BLaER1 treated with 17β-estradiol and CSF1 and Interleukin-3, amounts not matched to agents 10 nM and 100 nM (cell line): ENCODE data around the gene AKT3.

ENCODE experiments used
- H3K27ac ChIP-seq, 11 experiments: shearing (Covaris generic); formaldehyde crosslinking; 2 replicates each; pipeline ENCODE4 v1.8.1; 2022
- H3K27me3 ChIP-seq, 11 experiments: shearing (Covaris generic); formaldehyde crosslinking; 2 replicates each; pipeline ENCODE4 v1.8.1; 2022
- H3K36me3 ChIP-seq, 11 experiments: shearing (Covaris generic); formaldehyde crosslinking; 2 replicates each; pipeline ENCODE4 v1.8.1; 2022
- H3K4me1 ChIP-seq, 10 experiments: shearing (Covaris generic); formaldehyde crosslinking; 2 replicates each; pipeline ENCODE4 v1.8.1; 2022
- H3K4me2 ChIP-seq, 11 experiments: shearing (Covaris generic); formaldehyde crosslinking; 2 replicates each; pipeline ENCODE4 v1.8.1; 2022
- H3K4me3 ChIP-seq, 10 experiments: shearing (Covaris generic); formaldehyde crosslinking; 2 replicates each; pipeline ENCODE4 v1.8.1; 2022
- H3K9ac ChIP-seq, 11 experiments: shearing (Covaris generic); formaldehyde crosslinking; 2 replicates each; pipeline ENCODE4 v1.8.1; 2022
- H3K9me3 ChIP-seq, 11 experiments: shearing (Covaris generic); formaldehyde crosslinking; replicated peaks in 1 of 11; 2 replicates each; pipeline ENCODE4 v1.8.1; 2022
- H4K20me1 ChIP-seq, 11 experiments: shearing (Covaris generic); formaldehyde crosslinking; 2 replicates each; pipeline ENCODE4 v1.8.1; 2022
- Cebpa-rat ChIP-seq, 11 experiments: shearing (Covaris generic); IDR thresholded peaks; 2 replicates each; pipeline ENCODE4 v1.8.1; 2022

The AKT3 gene

GRCh38 chr1:243740255-243740999 lies 109.6 kb downstream of the AKT3 start:
- peaks cover 0 to 17% (median 0%) of the 10 kb centered on the region in 10 experiments; a peak in 7 of 20 replicates for H3K4me1 ChIP-seq
- no peak overlapping the region for H3K9ac ChIP-seq
- no peak overlapping the region for H3K27ac ChIP-seq
- no peak overlapping the region for H3K4me3 ChIP-seq
- no peak for TF ChIP-seq Cebpa-rat (IDR thresholded peaks at IDR 0.05)
- peaks cover 0 to 20% (median 10%) of the 10 kb centered on the region in 11 experiments; a peak in 10 of 22 replicates for H3K36me3 ChIP-seq
- H3K9me3 ChIP-seq: peaks cover 18 to 28% (median 21%) of the 10 kb centered on the region in 11 experiments; a peak in 21 of 22 replicates
- H3K4me2 ChIP-seq: peak overlapping the region in 2 of 11 experiments; percentile 21 to 27; a peak in 4 of 22 replicates
- H4K20me1 ChIP-seq: peaks cover 0 to 10% (median 0%) of the 10 kb centered on the region in 11 experiments; a peak in 2 of 22 replicates
- H3K27me3 ChIP-seq: no peaks in the 10 kb centered on the region

GRCh38 chr1:243739335-243740003 lies 110.6 kb downstream of the AKT3 start:
- Histone ChIP-seq H3K27ac (no peak overlapping the region), H3K4me2 (peak overlapping the region in 1 of 11 experiments; percentile 27; a peak in 1 of 22 replicates), H4K20me1 (peaks cover 0 to 9% (median 0%) of the 10 kb centered on the region in 11 experiments; a peak in 2 of 22 replicates), H3K9me3 (peaks cover 17 to 22% (median 20%) of the 10 kb centered on the region in 11 experiments; a peak in 21 of 22 replicates), H3K27me3 (no peaks in the 10 kb centered on the region), H3K36me3 (peaks cover 1 to 16% (median 9%) of the 10 kb centered on the region in 11 experiments; a peak in 11 of 22 replicates), H3K4me1 (peaks cover 0 to 17% (median 0%) of the 10 kb centered on the region in 10 experiments; a peak in 4 of 20 replicates), H3K9ac (no peak overlapping the region), H3K4me3 (no peak overlapping the region)
- TF ChIP-seq Cebpa-rat (IDR thresholded peaks at IDR 0.05): no peak

DNA sequence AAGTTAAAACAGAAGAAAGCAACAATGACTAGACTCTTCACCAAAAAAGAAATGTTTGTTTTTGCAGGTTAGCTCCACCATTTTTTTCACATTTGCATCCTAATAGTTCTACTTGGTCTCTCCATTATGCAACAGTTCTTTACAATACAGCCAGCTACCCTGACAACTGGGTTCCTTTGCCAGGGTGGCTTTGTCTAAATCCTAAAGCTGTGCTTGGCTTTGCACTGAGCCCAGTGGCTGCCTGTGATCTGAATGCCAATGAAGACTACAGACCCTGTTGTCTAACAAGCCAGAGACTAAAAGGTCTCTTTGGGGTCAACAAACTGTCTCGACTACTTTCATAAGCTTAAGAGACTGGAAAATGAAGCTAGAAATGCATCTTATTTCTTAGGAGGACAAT lies 112.0 kb downstream of the AKT3 start:
- no peak overlapping the region for H3K27ac ChIP-seq
- TF ChIP-seq Cebpa-rat (IDR thresholded peaks at IDR 0.05): no peak
- peaks cover 0 to 10% (median 4%) of the 10 kb centered on the region in 11 experiments; a peak in 9 of 22 replicates for H3K36me3 ChIP-seq
- no peak overlapping the region for H3K4me3 ChIP-seq
- H3K4me1 ChIP-seq: peaks cover 0 to 24% (median 0%) of the 10 kb centered on the region in 10 experiments; a peak in 5 of 20 replicates
- H3K4me2 ChIP-seq: no peak overlapping the region
- no peak overlapping the region for H3K9ac ChIP-seq
- H3K9me3 ChIP-seq: peaks cover 5 to 11% (median 8%) of the 10 kb centered on the region in 11 experiments; a peak in 21 of 22 replicates
- H3K27me3 ChIP-seq: no peaks in the 10 kb centered on the region
- H4K20me1 ChIP-seq: peaks cover 0 to 9% (median 0%) of the 10 kb centered on the region in 11 experiments; a peak in 1 of 22 replicates

DNA sequence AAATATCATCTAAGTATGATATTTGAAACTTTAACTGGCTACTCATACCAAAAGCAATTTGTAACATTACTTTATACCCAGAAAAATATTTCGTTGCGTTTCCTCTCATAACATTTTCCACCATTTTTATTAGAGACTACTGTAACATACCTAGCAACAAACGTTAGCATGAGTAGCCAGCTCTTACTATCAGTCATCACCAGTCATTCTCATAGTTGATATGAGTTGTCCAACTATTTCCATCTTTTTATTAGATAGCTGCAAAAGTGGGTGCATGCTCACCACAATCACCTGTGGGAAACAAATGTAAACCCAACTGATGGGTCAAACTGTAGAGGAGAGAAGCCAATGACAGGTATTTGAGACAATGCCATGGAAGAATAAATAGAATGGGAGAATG lies 114.6 kb downstream of the AKT3 start:
- H3K9me3 ChIP-seq: peaks cover 6 to 17% (median 12%) of the 10 kb centered on the region in 11 experiments
- peaks cover 5 to 20% (median 6%) of the 10 kb centered on the region in 11 experiments for H3K36me3 ChIP-seq
- no peaks in the 10 kb centered on the region for H3K27me3 ChIP-seq
- peaks cover 0 to 41% (median 15%) of the 10 kb centered on the region in 10 experiments; a peak in 15 of 20 replicates for H3K4me1 ChIP-seq
- no peak overlapping the region for H3K9ac ChIP-seq
- TF ChIP-seq Cebpa-rat (IDR thresholded peaks at IDR 0.05): no peak
- H3K27ac ChIP-seq: no peak overlapping the region
- no peak overlapping the region for H3K4me3 ChIP-seq
- H3K4me2 ChIP-seq: no peak overlapping the region
- peaks cover 0 to 9% (median 0%) of the 10 kb centered on the region in 11 experiments; a peak in 1 of 22 replicates for H4K20me1 ChIP-seq

- peaks cover 14 to 25% (median 20%) of the 10 kb centered on the region in 11 experiments for H3K9me3 ChIP-seq
- no peak overlapping the region for H3K4me3 ChIP-seq
- H3K27ac ChIP-seq: peak overlapping the region in 2 of 11 experiments; percentile 10 to 30; a peak in 1 of 22 replicates
- TF ChIP-seq Cebpa-rat (IDR thresholded peaks at IDR 0.05): no peak
- no peak overlapping the region for H3K9ac ChIP-seq
- H3K36me3 ChIP-seq: peaks cover 13 to 28% (median 13%) of the 10 kb centered on the region in 11 experiments
- H3K27me3 ChIP-seq: no peaks in the 10 kb centered on the region
- peaks cover 0 to 40% (median 19%) of the 10 kb centered on the region in 10 experiments; a peak in 16 of 20 replicates for H3K4me1 ChIP-seq
- 0 out of 22 replicates have a peak, but pooled peaks cover 0 to 9% (median 0%) of the 10 kb centered on the region in 11 experiments for H4K20me1 ChIP-seq
- peak overlapping the region in 3 of 11 experiments; percentile 5 to 27 (median 7); a peak in 2 of 22 replicates for H3K4me2 ChIP-seq
These were observed 115.7 kb downstream of the AKT3 start for GRCh38 chr1:243734308-243734695.

DNA sequence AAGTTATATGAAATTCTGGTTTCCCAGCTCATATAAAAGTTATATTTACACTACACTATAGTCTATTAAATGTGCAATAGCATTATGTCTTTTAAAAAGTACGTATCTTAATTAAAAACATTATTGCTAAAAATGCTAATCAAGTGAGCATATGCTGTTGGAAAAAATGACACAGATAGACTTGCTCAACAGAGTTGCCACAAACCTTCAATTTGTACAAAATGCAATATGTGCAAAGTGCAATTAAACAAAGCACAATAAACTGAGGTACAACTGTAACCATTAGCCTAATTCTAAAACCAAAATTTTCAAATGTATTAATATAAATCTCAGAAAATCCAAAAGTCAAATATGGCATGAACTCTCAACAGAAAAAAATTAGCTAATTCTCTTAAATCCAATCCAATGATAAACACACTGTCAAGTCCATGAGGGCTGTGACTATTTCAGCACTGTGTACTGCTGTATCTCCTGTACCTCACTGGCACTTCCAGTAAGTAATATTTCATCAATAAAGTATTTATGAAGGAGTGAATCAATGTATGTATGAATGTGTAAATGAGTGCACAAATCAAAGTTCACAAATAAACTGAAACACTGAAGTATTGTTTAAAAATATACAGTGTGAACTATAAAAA lies 116.3 kb downstream of the AKT3 start:
- TF ChIP-seq Cebpa-rat (IDR thresholded peaks at IDR 0.05): no peak
- Histone ChIP-seq H3K27ac (peak overlapping the region in 1 of 11 experiments; percentile 22; a peak in 1 of 22 replicates), H3K27me3 (no peaks in the 10 kb centered on the region), H3K4me3 (no peak overlapping the region), H4K20me1 (0 out of 22 replicates have a peak, but pooled peaks cover 0 to 9% (median 0%) of the 10 kb centered on the region in 11 experiments), H3K9ac (no peak overlapping the region), H3K4me1 (peaks cover 5 to 45% (median 24%) of the 10 kb centered on the region in 10 experiments), H3K9me3 (peaks cover 14 to 25% (median 20%) of the 10 kb centered on the region in 11 experiments), H3K36me3 (peaks cover 13 to 28% (median 13%) of the 10 kb centered on the region in 11 experiments), H3K4me2 (peak overlapping the region in 2 of 11 experiments; percentile 5 to 27; a peak in 1 of 22 replicates)

- Histone ChIP-seq H3K27me3 (no peaks in the 10 kb centered on the region), H3K4me1 (peaks cover 15 to 56% (median 35%) of the 10 kb centered on the region in 10 experiments), H3K4me2 (peak overlapping the region in 3 of 11 experiments; percentile 22 to 60 (median 55); a peak in 4 of 22 replicates), H3K9me3 (peaks cover 14 to 25% (median 20%) of the 10 kb centered on the region in 11 experiments), H3K4me3 (no peak overlapping the region), H3K36me3 (peaks cover 13 to 28% (median 13%) of the 10 kb centered on the region in 11 experiments), H4K20me1 (0 out of 22 replicates have a peak, but pooled peaks cover 0 to 3% (median 0%) of the 10 kb centered on the region in 11 experiments), H3K27ac (peak overlapping the region in 4 of 11 experiments; percentile 38 to 91 (median 62); a peak in 6 of 22 replicates), H3K9ac (no peak overlapping the region)
- TF ChIP-seq Cebpa-rat (IDR thresholded peaks at IDR 0.05): no peak
These were observed 117.4 kb downstream of the AKT3 start for GRCh38 chr1:243732637-243733036.
